Measurements from ENCODE around the gene SHF.

DNA sequence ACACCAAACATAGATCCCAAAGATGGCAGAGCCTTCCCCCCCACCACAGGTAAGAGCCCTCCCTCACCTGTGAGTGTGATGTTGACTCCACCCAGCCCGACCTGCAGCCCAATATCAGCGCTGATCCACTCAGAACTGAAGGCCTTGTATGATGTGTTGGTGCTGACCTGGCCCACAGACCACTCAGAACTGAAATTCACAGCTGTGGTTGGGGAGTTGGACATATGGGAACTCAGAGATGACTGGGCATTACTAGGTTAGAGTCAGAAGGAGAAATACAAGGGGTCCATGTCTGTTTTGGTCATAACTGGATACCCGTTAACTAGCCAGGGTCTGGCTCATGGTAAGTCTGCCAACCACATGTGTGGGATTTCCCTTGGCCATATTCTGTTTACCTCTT, 66.7 kb downstream of the SHF start:
- TF ChIP-seq, protein P1, sequence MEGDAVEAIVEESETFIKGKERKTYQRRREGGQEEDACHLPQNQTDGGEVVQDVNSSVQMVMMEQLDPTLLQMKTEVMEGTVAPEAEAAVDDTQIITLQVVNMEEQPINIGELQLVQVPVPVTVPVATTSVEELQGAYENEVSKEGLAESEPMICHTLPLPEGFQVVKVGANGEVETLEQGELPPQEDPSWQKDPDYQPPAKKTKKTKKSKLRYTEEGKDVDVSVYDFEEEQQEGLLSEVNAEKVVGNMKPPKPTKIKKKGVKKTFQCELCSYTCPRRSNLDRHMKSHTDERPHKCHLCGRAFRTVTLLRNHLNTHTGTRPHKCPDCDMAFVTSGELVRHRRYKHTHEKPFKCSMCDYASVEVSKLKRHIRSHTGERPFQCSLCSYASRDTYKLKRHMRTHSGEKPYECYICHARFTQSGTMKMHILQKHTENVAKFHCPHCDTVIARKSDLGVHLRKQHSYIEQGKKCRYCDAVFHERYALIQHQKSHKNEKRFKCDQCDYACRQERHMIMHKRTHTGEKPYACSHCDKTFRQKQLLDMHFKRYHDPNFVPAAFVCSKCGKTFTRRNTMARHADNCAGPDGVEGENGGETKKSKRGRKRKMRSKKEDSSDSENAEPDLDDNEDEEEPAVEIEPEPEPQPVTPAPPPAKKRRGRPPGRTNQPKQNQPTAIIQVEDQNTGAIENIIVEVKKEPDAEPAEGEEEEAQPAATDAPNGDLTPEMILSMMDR (IDR thresholded peaks at IDR 0.05) = no peak
- no peak for TF ChIP-seq POLR2A (IDR thresholded peaks at IDR 0.05)
